SHP77 (cell line): ENCODE results near the gene HACD4.

Experiments used
- DNase-seq, 2 experiments: peaks; one replicate each; lab custom pipeline; 2025; lab: John Stamatoyannopoulos, UW

Gene HACD4

DNA sequence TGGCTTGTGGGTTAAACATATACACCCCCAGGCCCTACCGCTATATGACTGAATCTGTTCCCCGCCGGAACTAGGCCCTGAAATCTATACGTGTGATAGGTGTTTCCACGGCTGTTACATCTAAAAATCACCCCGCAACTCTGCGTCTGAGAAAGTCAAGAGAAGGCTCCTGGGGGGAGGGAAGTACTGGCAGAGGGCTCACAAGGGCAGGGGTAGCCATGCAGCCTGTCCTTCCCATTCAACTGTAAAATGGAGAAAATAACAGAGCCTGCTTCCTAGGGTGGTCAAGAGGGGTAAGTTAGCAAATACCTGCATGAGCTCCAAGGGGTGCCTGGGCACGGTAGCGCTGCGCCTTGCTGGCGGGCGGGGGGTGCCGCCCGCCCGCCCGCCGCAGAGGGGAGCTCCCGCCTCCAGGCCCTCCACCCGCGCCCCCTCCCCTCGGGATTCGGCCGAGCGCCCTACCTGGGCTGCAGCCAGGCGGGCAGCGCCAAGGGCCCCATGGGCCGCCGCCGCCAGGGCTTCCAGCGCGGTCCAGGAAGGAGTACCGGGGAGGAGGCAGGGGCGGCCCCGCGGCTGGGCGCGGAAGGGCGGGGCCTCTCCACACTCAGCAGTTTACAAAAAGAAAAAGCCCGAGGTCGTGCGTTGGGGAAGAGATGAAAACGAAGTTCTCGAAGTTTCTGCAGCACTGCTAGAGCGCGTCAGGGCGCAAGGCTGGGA is at the start of gene HACD4:
TSS of gene HACD4 (minus strand) at position 550 of the 717 bp plus-strand sequence. CDS start at position 500, 50 bp downstream.
- DNase-seq = no peak

DNA sequence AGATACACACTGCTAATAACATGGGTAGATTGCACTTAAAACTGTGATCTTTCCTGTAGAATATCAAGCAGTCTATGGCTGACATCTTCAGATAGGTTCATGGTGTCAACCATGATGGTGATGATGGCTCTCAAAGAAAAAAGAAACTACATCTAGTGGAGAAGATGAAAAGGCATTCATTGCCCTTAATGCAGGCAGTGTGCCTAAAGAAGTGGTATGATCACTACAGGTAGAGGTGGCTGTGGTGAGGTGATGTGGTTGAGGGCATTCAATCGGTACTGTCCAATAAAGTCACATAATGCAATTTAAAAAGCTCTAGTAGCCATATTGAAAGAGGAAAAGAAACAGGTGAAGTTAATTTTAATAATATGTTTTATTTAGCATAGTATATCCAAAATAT is 49.4 kb upstream of the HACD4 start:
- DNase-seq = no peak

GRCh38 chr9:21078702-21079101 is 47.3 kb upstream of the HACD4 start:
- no peak for DNase-seq

DNA sequence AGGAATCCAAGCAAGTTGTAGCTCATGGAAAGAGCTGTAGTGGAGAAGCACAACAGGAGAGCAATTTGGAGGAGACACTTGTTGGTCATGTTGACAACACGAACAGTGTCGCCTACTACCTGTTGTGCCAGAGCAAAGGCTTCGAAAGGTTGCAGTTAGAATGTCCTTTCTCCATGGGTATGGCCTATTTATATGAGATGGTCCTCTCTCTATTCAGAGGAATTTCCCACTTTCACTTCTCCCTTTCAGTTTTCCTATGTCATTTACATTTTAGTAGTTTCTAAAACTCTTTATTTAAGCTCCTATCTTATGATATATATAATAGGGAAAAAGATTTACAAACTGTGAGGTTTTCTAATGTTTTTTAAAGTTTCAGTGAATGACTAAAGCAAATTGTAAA is 46.3 kb upstream of the HACD4 start, which contains the start of gene IFNB1:
TSS of gene IFNB1 (minus strand) at position 162 of the 400 bp plus-strand sequence. CDS start at position 89, 73 bp downstream.
- DNase-seq = no peak

DNA sequence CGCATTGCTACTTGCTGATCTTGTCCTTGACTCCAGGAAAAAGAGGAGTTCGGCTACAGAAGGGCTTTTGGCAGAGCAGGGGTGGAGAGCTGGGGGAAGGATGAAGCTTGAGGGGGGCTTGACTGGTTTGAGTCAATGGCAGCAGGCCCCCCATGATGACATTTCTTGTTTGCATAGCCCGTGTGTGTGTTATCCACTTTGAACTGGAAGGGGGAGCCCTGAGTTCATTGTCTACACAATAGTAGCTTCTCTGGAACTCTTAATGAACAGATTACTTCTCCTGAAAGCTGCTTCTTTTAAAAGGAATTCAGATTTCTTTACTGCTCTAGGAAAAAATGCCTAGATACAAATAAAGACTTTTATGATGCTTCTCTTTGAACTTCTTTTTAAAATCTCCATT is 44.0 kb upstream of the HACD4 start:
- no peak for DNase-seq

- DNase-seq = no peak
Observed at GRCh38 chr9:21070906-21071305, 39.5 kb upstream of the HACD4 start.

- DNase-seq = no peak
Observed at GRCh38 chr9:21070171-21070571, 38.7 kb upstream of the HACD4 start.

DNA sequence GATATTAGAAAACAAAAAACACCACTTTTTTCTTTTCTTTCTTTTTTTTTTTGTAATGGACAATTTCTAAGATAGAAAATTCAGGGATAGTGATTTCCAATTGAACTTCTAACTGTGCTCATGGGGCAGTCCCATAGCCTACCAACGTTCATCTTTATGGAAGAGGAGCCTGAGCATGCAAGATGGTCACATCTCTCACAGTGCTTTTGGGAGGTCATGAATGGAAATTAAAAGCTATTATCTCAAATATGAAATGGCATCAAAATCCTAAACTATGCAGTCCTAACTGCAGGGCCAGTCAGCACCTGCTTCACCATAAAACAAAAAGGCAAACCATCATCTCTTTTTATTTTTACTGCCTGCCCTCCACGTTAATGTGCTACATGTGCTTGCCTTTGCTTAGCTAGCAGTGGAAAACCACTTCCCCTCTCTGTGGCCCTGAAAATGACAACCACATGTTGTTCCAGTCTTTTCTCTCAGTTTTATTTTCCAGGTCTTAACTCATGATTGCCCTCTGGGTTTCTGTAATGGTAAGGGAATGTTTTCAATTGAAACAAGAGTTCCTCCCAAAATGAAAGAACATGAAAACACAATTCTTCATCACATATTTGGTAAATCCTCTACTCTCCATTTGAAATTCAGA is 29.6 kb upstream of the HACD4 start:
- no peak for DNase-seq

DNA sequence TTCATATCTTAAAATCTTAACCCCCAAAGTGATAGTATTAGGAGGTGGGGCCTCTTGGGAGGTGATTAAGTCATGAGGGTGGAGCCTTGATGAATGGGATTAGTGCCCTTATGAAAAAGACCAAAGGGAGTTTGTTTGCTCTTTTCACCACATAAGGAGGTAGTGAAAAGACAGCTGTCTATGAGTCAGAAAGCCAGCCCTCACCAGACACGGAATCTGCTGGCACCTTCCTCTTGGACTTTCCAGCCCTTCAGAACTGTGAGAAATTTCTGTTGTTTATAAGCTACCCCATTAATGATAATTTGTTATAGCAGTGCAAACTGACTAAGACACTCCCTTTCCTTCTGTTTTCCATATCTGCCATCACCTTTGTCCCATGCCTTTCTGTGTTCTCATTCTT is 25.5 kb upstream of the HACD4 start:
- peak in 1 of 2 experiments; percentile 8 for DNase-seq

- DNase-seq = no peak
Observed at GRCh38 chr9:21053851-21054250, 22.4 kb upstream of the HACD4 start.

DNA sequence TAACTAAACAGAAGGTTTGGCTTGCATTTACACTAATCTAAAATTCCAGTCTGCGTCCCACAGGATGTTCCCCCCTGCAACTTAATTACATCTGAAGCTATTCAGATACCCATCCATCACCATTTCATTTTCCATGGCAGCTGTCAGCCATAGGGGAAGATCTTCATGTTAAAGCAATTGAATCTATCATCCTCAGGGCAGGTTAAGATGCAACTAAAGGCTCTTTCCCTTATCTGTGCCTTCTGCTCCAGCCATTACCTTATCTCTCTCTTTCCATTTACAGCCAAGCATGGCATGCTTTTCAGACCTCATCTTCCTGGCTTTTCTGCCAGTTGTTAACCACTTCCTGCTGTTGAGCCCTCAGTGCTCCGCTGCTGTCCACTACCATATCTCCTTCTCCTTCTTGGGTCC is 15.8 kb upstream of the HACD4 start:
- no peak for DNase-seq

GRCh38 chr9:21043841-21044240 is 12.4 kb upstream of the HACD4 start:
- DNase-seq = no peak

- no peak for DNase-seq
Observed at GRCh38 chr9:21042466-21042865, 11.0 kb upstream of the HACD4 start.

DNA sequence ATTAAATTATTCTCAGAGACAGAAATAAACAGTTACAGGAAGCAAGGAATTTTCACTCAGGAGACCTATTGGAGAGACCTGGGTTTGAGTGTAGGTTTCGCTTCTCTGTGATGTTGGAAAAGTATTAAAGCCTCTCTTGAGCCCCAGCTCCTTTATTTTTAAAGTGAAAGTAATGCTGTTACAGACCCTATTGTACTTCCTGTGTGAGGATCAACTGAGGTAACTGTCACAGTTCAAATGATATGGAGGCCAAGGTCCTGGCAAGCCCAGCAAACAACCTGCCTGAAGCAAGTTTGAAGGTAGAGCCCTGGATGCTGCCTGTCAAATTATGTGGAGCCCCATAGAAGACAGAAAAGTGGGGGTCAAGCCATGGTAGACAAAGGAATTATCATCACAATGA is 7.9 kb upstream of the HACD4 start:
- no peak for DNase-seq

DNA sequence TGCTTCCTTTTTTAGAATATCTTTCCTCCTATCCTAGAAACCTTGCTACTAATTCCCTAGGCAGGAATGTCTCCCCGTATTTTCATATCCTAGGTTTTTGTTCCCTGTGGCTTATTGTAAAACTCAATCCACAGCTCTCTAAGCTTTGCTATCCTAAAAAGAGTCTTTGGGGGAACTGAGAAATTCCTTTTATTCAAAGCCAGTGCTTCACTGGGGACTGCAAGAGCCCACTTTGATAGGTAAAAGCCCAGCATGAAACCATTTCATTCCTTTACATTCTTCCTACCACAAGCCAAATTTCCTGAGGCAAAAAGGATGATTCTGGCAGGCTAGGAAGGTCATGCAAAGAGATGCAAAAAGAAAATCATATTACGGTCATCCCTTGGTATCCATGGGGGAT is 5.8 kb upstream of the HACD4 start:
- no peak for DNase-seq

GRCh38 chr9:21031808-21032183 is 356 bp upstream of the HACD4 start:
- no peak for DNase-seq

- DNase-seq = no peak
Observed at GRCh38 chr9:21030389-21031035, 928 bp downstream of the HACD4 start.

GRCh38 chr9:21029661-21030060 is 1.8 kb downstream of the HACD4 start:
- peak in 1 of 2 experiments; percentile 0 for DNase-seq

DNA sequence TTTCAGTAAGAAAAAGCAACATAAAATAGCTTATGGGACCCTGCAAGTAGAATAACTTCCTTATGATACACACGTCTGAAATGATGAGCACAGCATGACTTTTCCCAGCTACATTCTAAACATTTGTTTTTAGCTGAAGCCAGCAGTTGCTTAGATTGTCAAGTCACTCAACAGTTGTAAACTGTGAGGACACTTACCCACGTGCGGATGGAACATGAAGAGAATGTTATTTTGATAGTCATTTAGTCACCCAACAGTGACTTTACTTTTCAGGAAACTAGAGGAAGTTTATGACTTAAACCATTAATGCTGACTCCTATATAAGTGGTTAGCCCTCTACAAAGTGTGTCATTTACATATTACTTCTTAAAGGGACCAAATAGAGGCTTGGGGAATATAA is 3.0 kb downstream of the HACD4 start:
- no peak for DNase-seq

DNA sequence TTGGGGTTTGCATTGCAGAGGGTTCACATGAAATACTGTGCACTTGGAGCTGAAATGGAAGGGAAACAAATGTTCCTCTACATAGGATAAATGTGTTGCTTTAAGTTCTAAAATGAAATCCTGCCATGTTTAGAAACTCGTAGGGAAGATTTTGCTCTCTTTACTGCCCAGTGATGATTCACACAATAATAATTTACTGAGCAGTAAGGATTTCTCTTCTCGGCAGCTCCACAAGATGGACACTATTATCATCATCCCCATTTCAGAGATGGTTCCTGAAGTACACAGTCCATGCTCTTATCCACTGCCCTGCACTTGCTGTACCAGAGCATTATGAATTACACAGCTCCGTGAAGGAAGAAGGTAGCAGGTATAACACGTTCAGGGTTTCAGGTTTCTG is 4.1 kb downstream of the HACD4 start:
- DNase-seq = no peak

DNA sequence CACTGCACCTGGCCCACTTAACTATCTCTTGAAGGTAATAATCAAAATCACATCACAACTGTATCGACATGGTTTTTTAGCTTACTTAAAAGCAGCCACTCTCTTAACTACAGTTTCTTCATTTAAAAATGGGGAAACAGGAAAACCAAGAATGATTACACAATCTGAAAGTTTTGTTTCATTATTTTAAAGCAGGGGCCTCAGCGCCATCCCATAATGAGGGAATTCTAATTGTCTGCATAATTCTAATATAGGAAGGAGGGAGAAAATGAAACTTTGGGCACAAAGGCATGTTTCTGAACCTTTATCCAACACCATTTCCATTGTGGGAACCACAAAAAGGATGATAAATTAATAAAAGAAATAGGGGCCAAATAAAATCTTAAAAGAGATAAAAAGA is 7.6 kb downstream of the HACD4 start:
- DNase-seq = no peak

- DNase-seq = no peak
Observed at GRCh38 chr9:21018177-21018576, 13.3 kb downstream of the HACD4 start.
